Neural progenitor cell (in vitro differentiated cells): ENCODE data around the gene LIPC. TPM values are rescaled to one million over a fixed set of nuclear protein-coding genes. Genes with fewer than 3 reads are reported as not detected.

Source experiments
- DNase-seq: peaks from one replicate; pipeline ENCODE4 v3.0.0-alpha.2; 2016; ENCODE audit warnings: low spot score
- H2AFZ ChIP-seq: fragments of 200-600 bp; sonication (generic); replicated peaks from 2 replicates; pipeline ENCODE4 v1.6.1; 2016; ENCODE audit warnings: antibody characterized with exemption
- H3F3A ChIP-seq: fragments of 200-600 bp; sonication (generic); 2 replicates; pipeline ENCODE4 v1.6.1; 2016; ENCODE audit warnings: antibody characterized with exemption, low read depth
- H3K27ac ChIP-seq: fragments of 200-600 bp; sonication (generic); 2 replicates; pipeline ENCODE4 v1.5.1; 2016; ENCODE audit warnings: mild to moderate bottlenecking
- H3K27me3 ChIP-seq: fragments of 200-600 bp; sonication (generic); 2 replicates; pipeline ENCODE4 v1.6.1; 2016; ENCODE audit warnings: mild to moderate bottlenecking, moderate library complexity
- H3K36me3 ChIP-seq: fragments of 200-600 bp; sonication (generic); 2 replicates; pipeline ENCODE4 v1.5.1; 2016
- H3K4me1 ChIP-seq: fragments of 200-600 bp; sonication (generic); 2 replicates; pipeline ENCODE4 v1.6.1; 2016; ENCODE audit warnings: mixed run types
- H3K4me2 ChIP-seq: fragments of 200-600 bp; sonication (generic); 2 replicates; pipeline ENCODE4 v1.6.1; 2016
- H3K4me3 ChIP-seq: fragments of 200-600 bp; sonication (generic); 2 replicates; pipeline ENCODE4 v1.5.1; 2016
- H3K79me2 ChIP-seq: fragments of 200-600 bp; sonication (generic); 2 replicates; pipeline ENCODE4 v1.6.1; 2016; ENCODE audit warnings: low read depth
- H3K9ac ChIP-seq: fragments of 200-600 bp; sonication (generic); 2 replicates; pipeline ENCODE4 v1.6.1; 2016
- H3K9me3 ChIP-seq: fragments of 200-600 bp; sonication (generic); 2 replicates; pipeline ENCODE4 v1.5.1; 2016; ENCODE audit warnings: low read depth
- H4K20me1 ChIP-seq: fragments of 200-600 bp; sonication (generic); 2 replicates; pipeline ENCODE4 v1.6.1; 2016; ENCODE audit warnings: low read depth
- H3K27ac Mint-ChIP-seq: 3 replicates; pipeline ENCODE4 v1.8.0; 2021; ENCODE audit warnings: mixed read lengths
- H3K27me3 Mint-ChIP-seq: 2 replicates; pipeline ENCODE4 v1.8.0; 2022; ENCODE audit warnings: low read depth, mild to moderate bottlenecking, inconsistent platforms, moderate library complexity, mixed read lengths; ENCODE audit not compliant: insufficient read depth
- H3K36me3 Mint-ChIP-seq: 3 replicates; pipeline ENCODE4 v1.8.0; 2021; ENCODE audit warnings: mixed read lengths
- H3K4me1 Mint-ChIP-seq: 3 replicates; pipeline ENCODE4 v1.8.0; 2021; ENCODE audit warnings: mixed read lengths
- H3K4me3 Mint-ChIP-seq: 3 replicates; pipeline ENCODE4 v1.8.0; 2021; ENCODE audit warnings: mild to moderate bottlenecking, moderate library complexity, mixed read lengths
- H3K9me3 Mint-ChIP-seq: 3 replicates; pipeline ENCODE4 v1.8.0; 2020; ENCODE audit warnings: mixed read lengths
- EZH2 ChIP-seq: fragments of 200-600 bp; sonication (generic); IDR thresholded peaks from 2 replicates; pipeline ENCODE4 v1.6.1; 2017; ENCODE audit warnings: antibody characterized with exemption, mild to moderate bottlenecking, moderate library complexity
- EZH2phosphoT487 ChIP-seq: fragments of 200-600 bp; sonication (generic); IDR thresholded peaks from 2 replicates; pipeline ENCODE4 v1.6.1; 2017; ENCODE audit warnings: antibody characterized with exemption
- total RNA-seq: library from RNA; depleted of rRNA; stranded (reverse); fragments of >200 nt; gene quantifications from 2 replicates; pipeline ENCODE4 v1.2.3, GENCODE V29; 2015; ENCODE audit warnings: low replicate concordance
- TF ChIP-seq, protein P1 (sequence below): fragments of 200-600 bp; sonication (generic); IDR thresholded peaks from 2 replicates; pipeline ENCODE4 v1.5.1; 2017; ENCODE audit warnings: antibody characterized with exemption, mild to moderate bottlenecking

Gene LIPC
- total RNA-seq, 1 donor from 2014 or later, result not detected

DNA sequence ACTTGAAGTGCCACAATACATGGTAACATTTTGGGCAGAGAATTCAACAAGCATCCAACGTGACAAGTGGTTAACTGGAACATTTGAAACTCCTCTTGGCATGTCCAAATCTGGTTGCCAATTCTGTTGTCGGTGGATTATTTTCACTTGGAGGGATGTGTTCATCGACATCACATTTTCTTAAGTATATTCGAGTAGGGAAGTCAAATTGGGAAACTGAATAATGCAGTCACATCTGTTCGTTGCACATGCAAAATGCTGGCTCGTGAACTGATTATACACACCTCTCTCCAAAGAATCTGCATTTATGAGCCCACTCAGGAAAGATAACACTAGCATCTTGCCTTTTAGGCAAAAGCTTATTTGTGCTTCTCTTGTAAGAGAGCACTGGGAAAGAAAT is 139.7 kb downstream of the LIPC start:
- Histone ChIP-seq H3K4me1 (no peaks in the 10 kb centered on the region), H3F3A (no peaks in the 10 kb centered on the region), H3K27ac (no peak overlapping the region), H4K20me1 (no peaks in the 10 kb centered on the region), H3K4me3 (no peak overlapping the region), H3K27me3 (no peaks in the 10 kb centered on the region), H2AFZ (no peak overlapping the region), H3K79me2 (no peaks in the 10 kb centered on the region), H3K9ac (no peak overlapping the region), H3K4me2 (no peak overlapping the region), H3K36me3 (no peaks in the 10 kb centered on the region), H3K9me3 (no peaks in the 10 kb centered on the region)
- H3K36me3 Mint-ChIP-seq, result no peaks in the 10 kb centered on the region
- no peak for DNase-seq
- H3K27me3 Mint-ChIP-seq, result peaks cover 3% of the 10 kb centered on the region
- peaks cover 3% of the 10 kb centered on the region for H3K4me1 Mint-ChIP-seq
- H3K4me3 Mint-ChIP-seq, result no peak overlapping the region
- TF ChIP-seq, protein P1, sequence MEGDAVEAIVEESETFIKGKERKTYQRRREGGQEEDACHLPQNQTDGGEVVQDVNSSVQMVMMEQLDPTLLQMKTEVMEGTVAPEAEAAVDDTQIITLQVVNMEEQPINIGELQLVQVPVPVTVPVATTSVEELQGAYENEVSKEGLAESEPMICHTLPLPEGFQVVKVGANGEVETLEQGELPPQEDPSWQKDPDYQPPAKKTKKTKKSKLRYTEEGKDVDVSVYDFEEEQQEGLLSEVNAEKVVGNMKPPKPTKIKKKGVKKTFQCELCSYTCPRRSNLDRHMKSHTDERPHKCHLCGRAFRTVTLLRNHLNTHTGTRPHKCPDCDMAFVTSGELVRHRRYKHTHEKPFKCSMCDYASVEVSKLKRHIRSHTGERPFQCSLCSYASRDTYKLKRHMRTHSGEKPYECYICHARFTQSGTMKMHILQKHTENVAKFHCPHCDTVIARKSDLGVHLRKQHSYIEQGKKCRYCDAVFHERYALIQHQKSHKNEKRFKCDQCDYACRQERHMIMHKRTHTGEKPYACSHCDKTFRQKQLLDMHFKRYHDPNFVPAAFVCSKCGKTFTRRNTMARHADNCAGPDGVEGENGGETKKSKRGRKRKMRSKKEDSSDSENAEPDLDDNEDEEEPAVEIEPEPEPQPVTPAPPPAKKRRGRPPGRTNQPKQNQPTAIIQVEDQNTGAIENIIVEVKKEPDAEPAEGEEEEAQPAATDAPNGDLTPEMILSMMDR, result no peak
- TF ChIP-seq EZH2 (no peak), EZH2phosphoT487 (no peak)
- H3K27ac Mint-ChIP-seq, result no peak overlapping the region
- H3K9me3 Mint-ChIP-seq, result no peaks in the 10 kb centered on the region

DNA sequence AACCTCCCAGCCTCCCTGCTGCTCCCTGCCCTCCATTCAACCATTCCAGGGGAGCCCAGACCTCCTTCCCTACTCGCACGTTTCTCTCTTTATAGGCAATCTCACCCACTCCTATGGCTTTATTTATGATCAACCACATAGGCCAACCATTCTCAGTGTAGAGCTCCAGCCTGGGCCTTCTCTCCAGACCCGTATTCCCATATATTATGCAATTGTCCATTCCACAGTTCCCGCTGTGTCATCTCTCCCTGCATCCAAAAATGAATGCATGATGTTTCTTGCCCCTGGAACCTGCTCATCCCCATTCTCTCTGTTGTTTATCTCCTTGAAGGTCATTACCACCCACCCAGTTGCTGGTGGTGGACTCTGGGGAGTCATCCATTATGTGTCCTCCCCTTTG is 140.7 kb downstream of the LIPC start:
- H3K27ac ChIP-seq, result no peak overlapping the region
- no peaks in the 10 kb centered on the region for H3K79me2 ChIP-seq
- no peak overlapping the region for H2AFZ ChIP-seq
- Mint-ChIP-seq H3K4me3 (no peak overlapping the region), H3K4me1 (peaks cover 3% of the 10 kb centered on the region), H3K27me3 (peaks cover 3% of the 10 kb centered on the region), H3K36me3 (no peaks in the 10 kb centered on the region), H3K9me3 (no peaks in the 10 kb centered on the region), H3K27ac (no peak overlapping the region)
- H3K4me1 ChIP-seq, result no peaks in the 10 kb centered on the region
- no peak for DNase-seq
- H3K4me3 ChIP-seq, result no peak overlapping the region
- H3K27me3 ChIP-seq, result no peaks in the 10 kb centered on the region
- H3K36me3 ChIP-seq, result no peaks in the 10 kb centered on the region
- no peaks in the 10 kb centered on the region for H3K9me3 ChIP-seq
- no peak overlapping the region for H3K4me2 ChIP-seq
- no peak overlapping the region for H3K9ac ChIP-seq
- TF ChIP-seq, protein P1, result no peak
- no peaks in the 10 kb centered on the region for H4K20me1 ChIP-seq
- no peaks in the 10 kb centered on the region for H3F3A ChIP-seq

DNA sequence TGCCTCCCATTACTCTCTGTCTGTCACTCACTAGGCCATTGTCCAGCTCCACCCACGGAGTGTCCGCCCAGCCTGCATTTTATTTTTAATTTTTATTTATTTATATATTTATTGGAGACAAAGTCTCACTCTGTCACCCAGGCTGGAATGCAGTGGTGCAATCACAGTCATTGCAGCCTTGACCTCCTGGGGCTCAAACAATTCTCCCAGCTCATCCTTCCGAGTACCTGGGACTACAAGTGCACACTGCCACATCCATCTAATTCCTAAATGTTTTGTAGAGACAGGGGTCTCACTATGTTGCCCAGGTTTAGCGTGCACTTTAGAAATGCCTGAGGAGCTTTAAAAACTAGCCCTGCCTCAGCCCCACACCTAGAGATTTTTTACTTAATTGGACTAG is 141.5 kb downstream of the LIPC start:
- no peaks in the 10 kb centered on the region for H3K36me3 Mint-ChIP-seq
- H3K4me1 Mint-ChIP-seq, result peaks cover 3% of the 10 kb centered on the region
- peaks cover 3% of the 10 kb centered on the region for H3K27me3 Mint-ChIP-seq
- no peak overlapping the region for H3K9ac ChIP-seq
- no peaks in the 10 kb centered on the region for H3K27me3 ChIP-seq
- H2AFZ ChIP-seq, result no peak overlapping the region
- no peak overlapping the region for H3K4me2 ChIP-seq
- DNase-seq, result no peak
- H3K27ac Mint-ChIP-seq, result no peak overlapping the region
- no peaks in the 10 kb centered on the region for H3K9me3 ChIP-seq
- H3K79me2 ChIP-seq, result no peaks in the 10 kb centered on the region
- no peak overlapping the region for H3K4me3 ChIP-seq
- H3K4me3 Mint-ChIP-seq, result no peak overlapping the region
- H3K4me1 ChIP-seq, result no peaks in the 10 kb centered on the region
- H3F3A ChIP-seq, result no peaks in the 10 kb centered on the region
- no peaks in the 10 kb centered on the region for H3K9me3 Mint-ChIP-seq
- H3K36me3 ChIP-seq, result no peaks in the 10 kb centered on the region
- H3K27ac ChIP-seq, result no peak overlapping the region
- TF ChIP-seq EZH2, result no peak
- TF ChIP-seq EZH2phosphoT487, result no peak
- TF ChIP-seq, protein P1, result no peak
- no peaks in the 10 kb centered on the region for H4K20me1 ChIP-seq

DNA sequence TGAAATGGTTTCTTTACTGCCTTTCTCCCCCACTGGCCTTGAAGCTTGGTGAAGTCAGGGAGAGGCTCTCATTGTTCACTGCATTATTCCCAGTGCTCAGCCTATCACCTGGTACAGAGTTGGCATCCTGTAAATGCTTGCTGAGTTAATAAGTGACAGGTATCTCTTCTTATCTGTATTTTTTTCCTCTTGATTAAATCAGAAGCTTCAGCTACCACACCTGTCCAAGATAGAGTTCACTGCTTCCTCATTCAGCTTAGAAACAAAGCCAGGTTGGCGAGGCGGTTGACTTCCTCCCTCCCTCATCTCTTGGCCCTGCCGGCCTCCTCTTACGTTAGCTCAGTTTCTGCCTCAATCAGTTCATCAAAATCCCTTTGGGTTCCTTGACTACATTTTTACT is 142.8 kb downstream of the LIPC start:
- no peak for DNase-seq
- Histone ChIP-seq H3K4me1 (no peaks in the 10 kb centered on the region), H3K36me3 (no peaks in the 10 kb centered on the region), H3K27ac (no peak overlapping the region), H3K9ac (no peak overlapping the region), H3F3A (no peaks in the 10 kb centered on the region), H3K4me3 (no peak overlapping the region), H3K27me3 (no peaks in the 10 kb centered on the region), H2AFZ (peak overlapping the region; percentile 68), H3K79me2 (no peaks in the 10 kb centered on the region), H3K4me2 (no peak overlapping the region), H3K9me3 (no peaks in the 10 kb centered on the region), H4K20me1 (no peaks in the 10 kb centered on the region)
- Mint-ChIP-seq H3K4me3 (no peak overlapping the region), H3K27ac (no peak overlapping the region), H3K36me3 (no peaks in the 10 kb centered on the region), H3K9me3 (no peaks in the 10 kb centered on the region), H3K4me1 (peaks cover 3% of the 10 kb centered on the region), H3K27me3 (peaks cover 5% of the 10 kb centered on the region)
- TF ChIP-seq EZH2 (no peak), EZH2phosphoT487 (no peak)
- TF ChIP-seq, protein P1, result no peak
